ENCODE measurements around the gene RABGGTA.

RABGGTA gene

DNA sequence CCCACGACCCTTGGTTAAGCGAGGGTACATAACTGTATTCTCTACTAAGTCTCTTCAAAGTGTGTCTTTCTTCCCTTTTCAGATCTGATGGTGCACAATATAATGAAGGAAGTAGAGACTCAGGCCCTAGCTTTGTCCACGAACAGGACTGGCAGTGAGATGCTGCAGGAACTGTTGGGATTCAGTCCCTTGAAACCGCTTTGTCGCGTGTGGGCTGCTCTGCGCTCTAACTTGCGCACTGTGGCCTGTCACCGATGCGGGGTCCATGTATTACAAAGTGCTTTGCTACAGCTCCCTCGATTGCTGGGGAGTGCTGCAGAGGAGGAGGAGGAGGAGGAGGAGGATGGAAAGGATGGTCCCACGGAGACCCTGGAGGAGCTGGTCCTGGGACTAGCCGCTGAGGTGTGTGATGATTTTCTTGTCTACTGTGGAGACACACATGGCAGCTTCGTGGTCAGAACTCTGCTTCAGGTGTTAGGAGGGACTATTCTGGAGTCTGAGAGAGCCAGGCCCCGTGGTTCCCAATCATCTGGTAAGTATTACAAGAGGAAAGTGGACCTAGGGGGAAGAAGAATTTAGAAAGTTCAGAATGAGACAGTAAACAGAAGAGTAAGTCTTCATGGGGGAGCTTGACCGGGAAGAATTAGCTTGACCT is 29.1 kb upstream of the RABGGTA start:
- no peak for DNase-seq

DNA sequence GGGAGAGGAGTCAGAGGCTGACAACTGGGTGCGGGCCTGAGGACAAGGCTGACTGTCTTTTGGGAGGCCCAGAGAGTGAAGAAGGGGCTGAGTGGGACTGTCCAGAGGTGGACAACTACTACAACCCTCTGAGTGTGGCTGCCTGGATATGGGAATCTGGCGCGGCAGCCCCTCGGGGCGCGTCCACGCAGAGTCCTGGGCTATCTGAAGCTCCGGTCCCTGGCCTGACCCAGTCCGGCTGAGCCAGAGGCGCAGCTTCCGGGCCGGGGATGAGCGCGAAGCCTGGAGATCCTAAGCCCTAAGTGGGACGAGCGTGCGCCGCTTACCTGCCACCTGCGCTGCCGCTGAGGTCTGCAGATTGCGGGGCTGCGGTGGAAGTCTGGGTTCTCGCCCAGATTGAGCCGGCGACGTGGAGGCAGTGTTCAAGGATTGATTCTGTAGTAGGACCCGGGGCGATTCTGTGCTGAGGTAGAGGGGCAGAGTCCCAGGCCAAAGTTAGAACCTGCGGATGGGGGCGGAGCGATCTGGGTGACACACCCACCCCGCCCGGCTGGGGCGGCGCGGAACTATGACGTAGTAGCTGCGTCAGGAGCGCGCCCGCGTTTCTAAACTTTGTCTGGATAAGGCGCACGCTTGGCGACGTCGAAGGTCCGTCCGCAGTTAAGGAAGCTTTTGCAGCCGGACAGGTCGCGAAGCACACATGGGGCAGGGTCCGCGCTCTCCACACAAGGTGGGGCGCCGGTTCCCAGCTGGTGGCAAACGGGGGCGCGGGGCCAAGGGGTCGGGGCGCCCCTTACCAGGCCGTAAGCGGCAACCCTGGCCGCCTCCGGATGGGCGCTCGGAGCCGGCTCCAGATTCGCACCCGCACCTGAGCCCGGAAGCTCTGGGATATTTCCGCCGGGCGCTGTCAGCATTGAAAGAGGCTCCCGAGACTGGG is 28.1 kb upstream of the RABGGTA start, which contains the start of the genes DHRS1 and NOP9:
TSS of gene DHRS1 (minus strand) at position 526 of the 937 bp plus-strand sequence. CDS start 674 bp downstream, outside the sequence.
TSS of gene NOP9 (plus strand) at position 596 of the 937 bp plus-strand sequence. CDS start at position 701, 105 bp downstream.
- peak; percentile 95 for DNase-seq

GRCh38 chr14:24298892-24299254 is 27.5 kb upstream of the RABGGTA start:
- peak; percentile 32 for DNase-seq

DNA sequence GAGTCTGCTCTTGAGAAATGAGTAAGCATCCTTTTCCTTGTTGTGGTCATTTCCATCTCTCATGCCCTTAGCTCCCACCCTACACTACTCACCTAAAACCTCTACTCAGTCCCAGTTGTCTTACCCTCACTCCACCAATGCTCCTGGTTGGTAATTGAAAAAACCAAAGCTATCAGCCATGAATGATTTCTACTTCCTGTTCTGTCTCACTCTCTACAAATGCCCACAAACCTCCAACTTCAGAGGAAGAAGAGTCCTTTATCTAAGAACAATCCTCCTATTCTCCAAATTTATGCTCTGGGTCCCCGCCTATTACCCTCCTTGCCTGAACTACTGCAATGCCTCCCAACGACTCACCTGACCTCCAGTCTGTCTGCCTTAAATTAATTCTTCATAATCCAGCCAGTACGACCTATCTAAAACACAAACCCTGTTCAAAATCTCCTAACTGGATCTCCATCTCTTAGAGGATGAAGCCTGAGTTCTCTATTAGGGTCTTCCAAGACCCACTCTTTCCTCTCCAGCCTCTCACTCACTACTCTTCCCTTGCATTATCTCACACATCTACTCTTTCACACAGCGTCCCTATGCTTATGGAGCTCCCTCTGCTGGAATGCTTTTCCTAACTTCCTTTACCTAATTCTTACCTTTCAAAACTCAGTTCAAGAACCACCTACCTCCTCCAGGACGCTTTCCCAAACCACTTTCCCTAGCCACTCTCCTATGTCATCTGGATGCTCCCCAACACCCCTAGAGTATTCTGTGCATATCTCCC is 26.0 kb upstream of the RABGGTA start:
- no peak for DNase-seq

DNA sequence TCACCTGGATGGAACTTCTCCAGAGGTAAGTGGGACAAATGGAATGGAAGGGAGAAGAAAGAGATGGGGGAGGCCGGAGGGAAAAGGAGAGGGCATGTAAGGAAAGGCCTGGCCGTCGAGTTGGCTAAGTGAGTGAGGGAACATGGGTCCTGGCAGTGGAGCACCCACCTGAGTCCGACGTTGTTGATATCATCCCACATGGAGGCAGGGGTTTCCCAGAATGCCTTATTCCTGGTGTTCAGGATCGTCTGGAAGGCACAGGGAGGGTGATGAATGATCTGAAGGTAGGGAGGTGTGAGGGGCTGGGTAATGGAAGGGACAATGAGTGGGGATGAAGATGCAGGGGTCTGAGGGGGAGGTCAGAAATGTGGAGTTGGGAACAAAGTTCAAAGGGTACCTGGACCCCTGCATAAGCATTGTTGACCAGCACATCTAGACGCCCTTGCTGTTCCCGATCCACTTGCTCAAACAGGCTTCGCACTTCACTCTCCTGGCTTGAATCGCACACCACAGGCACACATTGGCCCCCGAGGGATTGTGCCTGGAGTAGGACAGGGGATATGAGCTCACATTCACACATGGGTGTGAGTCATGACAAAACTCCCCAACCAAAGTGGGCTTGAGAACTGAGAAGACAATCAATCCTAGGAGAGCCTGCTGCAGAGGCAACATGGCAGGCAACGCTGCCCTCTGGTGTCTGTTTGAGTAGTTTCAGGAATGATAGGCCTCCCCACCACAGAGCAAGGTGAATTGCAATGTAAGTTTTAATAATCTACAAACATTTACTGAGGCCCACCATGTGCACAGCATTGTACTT is 25.2 kb upstream of the RABGGTA start:
- peak; percentile 83 for DNase-seq

DNA sequence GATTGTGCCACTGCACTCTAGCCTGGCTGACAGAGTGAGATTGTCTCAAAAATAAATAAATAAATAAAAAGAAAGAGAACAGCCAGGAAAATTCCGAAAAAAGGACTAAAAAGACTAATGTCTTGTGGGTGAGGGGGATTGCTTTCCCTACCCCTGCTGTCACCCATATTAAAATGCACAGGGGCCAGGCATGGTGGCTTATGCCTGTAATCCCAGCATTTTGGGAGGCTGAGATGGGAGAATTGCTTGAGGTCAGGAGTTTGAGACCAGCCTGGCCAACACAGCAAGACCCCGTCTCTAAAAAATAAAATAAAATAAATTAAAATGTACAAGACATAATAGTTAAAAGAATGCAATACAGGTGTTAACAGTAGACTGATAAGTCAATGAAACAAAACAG is 22.1 kb upstream of the RABGGTA start:
- no peak for DNase-seq

GRCh38 chr14:24292118-24292807 is 20.9 kb upstream of the RABGGTA start:
- DNase-seq = no peak

DNA sequence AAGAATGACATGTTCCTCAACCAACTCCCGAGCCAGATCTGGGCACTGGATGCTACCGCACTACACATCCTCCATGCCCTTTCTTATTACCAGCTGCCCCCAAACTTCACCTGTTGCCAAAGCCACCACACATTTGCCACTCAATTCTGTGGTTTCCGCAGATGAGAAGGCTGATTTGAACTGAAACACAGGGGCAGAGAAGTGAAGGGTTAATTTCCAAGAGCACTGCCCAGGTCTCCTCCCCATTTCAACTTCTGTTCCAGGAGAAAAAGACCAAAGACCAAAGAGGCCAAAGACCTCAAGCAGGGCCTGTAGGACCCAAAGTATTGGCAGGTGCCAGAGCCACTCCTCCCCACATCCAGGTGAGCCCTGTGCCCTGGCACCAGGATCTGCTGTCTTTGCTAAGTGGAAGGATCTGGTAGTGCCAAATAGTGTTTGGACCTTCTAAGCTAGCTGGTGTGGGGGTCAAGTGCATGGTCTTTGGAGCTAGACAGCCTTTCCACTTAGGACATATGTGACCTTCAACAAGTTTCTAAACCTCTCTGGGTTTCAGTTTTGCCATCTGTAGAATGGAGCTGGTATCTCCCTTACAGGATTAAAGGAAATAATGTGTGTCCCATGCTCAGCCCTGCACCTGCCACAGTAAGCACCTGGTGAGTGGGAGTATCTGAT is 20.2 kb upstream of the RABGGTA start:
- DNase-seq = no peak

DNA sequence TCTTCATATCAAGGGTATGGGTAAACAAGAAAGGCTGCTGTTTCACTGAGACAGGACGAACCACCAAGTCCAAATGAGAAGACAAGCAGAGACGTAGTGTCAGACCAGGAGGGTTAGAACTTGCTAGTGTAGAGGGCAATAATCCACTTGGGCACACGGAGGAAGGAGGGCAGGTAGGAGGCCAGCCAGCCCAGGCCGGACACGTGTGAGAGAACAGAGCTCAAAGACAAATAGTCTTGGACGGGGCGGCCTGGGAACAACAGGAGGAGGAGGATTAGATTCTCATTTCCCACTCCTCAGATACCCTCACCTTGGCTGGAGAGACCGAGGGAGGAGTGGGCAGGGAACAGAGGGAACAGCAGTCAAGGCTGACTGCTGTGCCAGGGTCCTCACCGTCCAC is 19.3 kb upstream of the RABGGTA start:
- DNase-seq = no peak

DNA sequence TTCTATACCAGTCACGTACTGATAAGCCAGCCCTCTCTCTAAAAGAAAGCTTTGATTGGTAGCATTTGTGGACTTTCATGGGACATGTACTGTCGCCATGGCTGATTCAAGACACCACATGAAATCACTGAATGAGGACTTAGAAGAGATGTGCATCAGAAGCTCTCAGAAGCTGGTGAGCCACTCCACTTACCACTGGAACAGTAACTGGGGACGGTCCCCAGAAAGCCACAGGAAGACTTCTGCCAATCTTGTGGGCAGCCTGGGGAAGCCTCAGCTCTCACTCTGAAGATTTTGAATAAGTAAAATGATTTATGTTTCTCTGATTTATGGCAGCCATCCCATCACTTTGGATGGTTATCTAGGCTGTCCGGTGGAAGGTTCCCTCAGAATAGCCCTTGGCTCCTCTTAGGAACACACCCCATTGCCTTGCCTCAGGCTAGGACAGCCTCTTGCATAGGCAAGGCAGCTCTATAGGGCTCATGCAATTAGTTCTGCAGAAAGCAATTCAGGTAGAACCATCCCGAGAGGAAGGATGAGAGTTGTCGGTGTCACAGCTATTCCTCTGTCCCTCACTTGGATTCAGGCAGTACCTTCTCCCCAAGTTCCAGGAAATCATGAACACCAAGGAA is 18.4 kb upstream of the RABGGTA start:
- DNase-seq = peak; percentile 84

- no peak for DNase-seq
Measured at GRCh38 chr14:24286996-24287395, 15.6 kb upstream of the RABGGTA start.

DNA sequence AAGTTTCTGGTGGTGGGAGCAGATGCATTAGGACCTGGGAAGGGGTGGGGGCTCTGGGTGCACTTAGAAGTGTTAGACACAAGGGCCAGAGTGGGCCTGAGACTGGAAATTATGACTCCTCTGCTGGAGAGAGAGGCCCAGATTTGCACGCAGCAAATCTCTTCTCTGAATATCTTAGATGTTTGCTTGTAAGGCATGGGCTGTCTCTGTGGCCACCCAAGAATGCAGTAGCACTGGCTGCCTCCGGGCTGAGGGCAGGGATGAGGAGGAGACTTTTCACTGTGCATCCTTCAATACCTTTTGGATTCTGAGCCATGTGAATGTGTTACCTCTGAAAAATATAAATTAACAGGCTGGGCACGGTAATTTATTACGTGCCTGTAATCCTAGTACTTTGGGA is 14.0 kb upstream of the RABGGTA start:
- DNase-seq = no peak

DNA sequence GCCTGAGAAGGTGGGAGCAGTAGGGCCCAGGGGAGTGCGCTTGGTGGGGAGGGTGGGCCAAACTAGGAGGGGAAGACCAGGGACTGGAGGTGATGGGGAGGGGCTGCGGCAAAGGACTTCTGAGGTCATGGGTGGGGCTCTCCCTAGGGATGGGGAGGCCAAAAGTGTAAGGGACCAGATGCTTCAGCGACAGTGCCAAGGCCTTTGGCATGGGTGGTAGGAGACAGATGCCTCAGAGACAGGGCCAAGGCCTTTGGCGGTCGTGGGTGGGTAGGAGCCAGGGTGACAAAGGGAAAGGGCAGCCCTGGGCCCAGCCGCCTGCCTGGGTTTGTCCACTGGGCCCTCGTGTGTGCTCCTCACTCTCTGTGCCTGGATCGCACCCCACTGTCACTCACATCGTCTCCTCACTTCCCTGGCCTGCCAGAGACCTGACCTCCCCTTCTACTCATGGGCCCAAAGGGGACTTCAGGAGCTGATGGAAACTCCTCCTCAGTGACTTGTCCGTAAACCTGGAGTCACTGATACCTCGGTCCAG is 13.2 kb upstream of the RABGGTA start:
- no peak for DNase-seq

DNA sequence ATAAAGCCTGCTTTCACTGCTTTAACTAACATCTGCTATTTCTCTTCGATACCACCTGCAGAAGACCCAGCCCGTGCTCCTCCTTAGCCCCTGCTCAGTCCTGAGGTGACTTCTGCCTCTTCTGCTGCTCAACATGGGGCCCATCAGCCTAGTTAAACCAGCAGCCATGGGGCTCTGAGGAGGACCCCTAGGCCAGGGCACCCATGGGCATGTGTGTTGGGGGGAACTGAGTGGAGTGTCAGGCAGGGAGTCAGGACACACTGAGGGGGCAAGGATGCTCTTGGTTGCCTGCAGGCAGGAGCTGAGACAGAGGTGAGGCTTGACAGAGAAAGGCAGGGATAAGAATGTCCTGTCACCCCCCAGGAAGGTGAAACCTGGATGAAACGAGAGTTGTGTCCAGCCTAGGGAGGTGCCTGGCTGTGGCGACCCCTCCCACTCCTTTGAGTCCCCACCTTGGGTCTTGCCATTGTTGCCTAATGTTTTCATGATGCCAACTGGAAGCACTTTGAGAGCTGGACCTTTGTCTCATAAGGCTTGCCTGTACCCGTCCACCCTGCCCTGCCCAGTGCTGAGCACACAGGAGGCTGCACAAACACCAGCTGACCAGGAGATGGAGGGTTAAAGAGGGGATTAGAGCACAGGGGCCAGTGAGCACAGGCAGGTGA is 12.5 kb upstream of the RABGGTA start:
- no peak for DNase-seq

GRCh38 chr14:24282736-24283135 is 11.3 kb upstream of the RABGGTA start:
- DNase-seq = no peak

- no peak for DNase-seq
Measured at GRCh38 chr14:24281636-24282035, 10.2 kb upstream of the RABGGTA start.

- no peak for DNase-seq
Measured at GRCh38 chr14:24280797-24281460, 9.5 kb upstream of the RABGGTA start.

GRCh38 chr14:24279301-24280186 is 8.1 kb upstream of the RABGGTA start:
- peak; percentile 66 for DNase-seq
